ENCODE measurements around the gene PXK.
A peak's percentile ranks its signal among the peaks of the same experiment; 100 is the strongest.

Gene PXK

GRCh38 chr3:58333206-58334012 lies 717 bp downstream of the PXK start:
- DNase-seq: peak; percentile 46
- H3K79me2 ChIP-seq (ENCODE audit: low read length): peaks cover 19% of the 10 kb centered on the region
- no peaks in the 10 kb centered on the region for H3K27me3 ChIP-seq (replicated peaks; ENCODE audit: insufficient read depth, low read length)
- H3K9me2 ChIP-seq (replicated peaks; ENCODE audit: insufficient read depth, low read length): no peaks in the 10 kb centered on the region
- no peak overlapping the region for H3K27ac ChIP-seq (ENCODE audit: low read length)
- H3K4me3 ChIP-seq (ENCODE audit: low read length): peak overlapping the region; percentile 89
- H3K4me2 ChIP-seq (ENCODE audit: low read depth, low read length): peak overlapping the region; percentile 94
- no peaks in the 10 kb centered on the region for H3F3A ChIP-seq (ENCODE audit: insufficient read depth, low read length)
- H3K9me3 ChIP-seq (replicated peaks; ENCODE audit: insufficient read depth, low read length): no peaks in the 10 kb centered on the region
- TF ChIP-seq CTCF (IDR thresholded peaks at IDR 0.05; ENCODE audit: low read length) (peak; percentile 24; the same call in 1 of the 2 replicates), EZH2 (optimal IDR thresholded peaks at IDR 0.05; ENCODE audit: low read depth, low read length) (no peak), EZH2phosphoT487 (IDR thresholded peaks at IDR 0.05; ENCODE audit: low read length) (no peak)
- no peaks in the 10 kb centered on the region for H4K20me1 ChIP-seq (ENCODE audit: insufficient read depth, low read length)
- peak overlapping the region; percentile 58; the same call in 1 of the 2 replicates for H3K9ac ChIP-seq (ENCODE audit: low read length)
- peaks cover 6% of the 10 kb centered on the region; the same call in 1 of the 2 replicates for H3K4me1 ChIP-seq (ENCODE audit: low read length)
- H3K36me3 ChIP-seq (replicated peaks; ENCODE audit: insufficient read depth, low read length): no peaks in the 10 kb centered on the region
- H2AFZ ChIP-seq (ENCODE audit: low read length): peak overlapping the region; percentile 93

- H3K9me2 ChIP-seq (replicated peaks; ENCODE audit: insufficient read depth, low read length): no peaks in the 10 kb centered on the region
- no peaks in the 10 kb centered on the region for H3K36me3 ChIP-seq (replicated peaks; ENCODE audit: insufficient read depth, low read length)
- no peaks in the 10 kb centered on the region for H4K20me1 ChIP-seq (ENCODE audit: insufficient read depth, low read length)
- no peaks in the 10 kb centered on the region for H3K27me3 ChIP-seq (replicated peaks; ENCODE audit: insufficient read depth, low read length)
- H3K4me2 ChIP-seq (ENCODE audit: low read depth, low read length): peak overlapping the region; percentile 94
- no peaks in the 10 kb centered on the region for H3K9me3 ChIP-seq (replicated peaks; ENCODE audit: insufficient read depth, low read length)
- 0 out of 2 replicates have a peak overlapping the region, but pooled peaks have one; percentile 93 for H2AFZ ChIP-seq (ENCODE audit: low read length)
- no peaks in the 10 kb centered on the region for H3F3A ChIP-seq (ENCODE audit: insufficient read depth, low read length)
- peaks cover 19% of the 10 kb centered on the region for H3K79me2 ChIP-seq (ENCODE audit: low read length)
- peak overlapping the region; percentile 58; the same call in 1 of the 2 replicates for H3K9ac ChIP-seq (ENCODE audit: low read length)
- no peak overlapping the region for H3K27ac ChIP-seq (ENCODE audit: low read length)
- TF ChIP-seq EZH2phosphoT487 (IDR thresholded peaks at IDR 0.05; ENCODE audit: low read length) (no peak), EZH2 (optimal IDR thresholded peaks at IDR 0.05; ENCODE audit: low read depth, low read length) (no peak), CTCF (IDR thresholded peaks at IDR 0.05; ENCODE audit: low read length) (no peak)
- H3K4me3 ChIP-seq (ENCODE audit: low read length): peak overlapping the region; percentile 89
- peaks cover 6% of the 10 kb centered on the region; the same call in 1 of the 2 replicates for H3K4me1 ChIP-seq (ENCODE audit: low read length)
- no peak for DNase-seq
Observed at GRCh38 chr3:58334013-58334321, 1.3 kb downstream of the PXK start.

- Histone ChIP-seq H3K9me2 (replicated peaks; ENCODE audit: insufficient read depth, low read length) (no peaks in the 10 kb centered on the region), H2AFZ (ENCODE audit: low read length) (no peak overlapping the region), H3K27ac (ENCODE audit: low read length) (no peak overlapping the region), H3K9me3 (replicated peaks; ENCODE audit: insufficient read depth, low read length) (no peaks in the 10 kb centered on the region), H4K20me1 (ENCODE audit: insufficient read depth, low read length) (no peaks in the 10 kb centered on the region), H3K4me1 (ENCODE audit: low read length) (peaks cover 6% of the 10 kb centered on the region; the same call in 1 of the 2 replicates), H3K27me3 (replicated peaks; ENCODE audit: insufficient read depth, low read length) (no peaks in the 10 kb centered on the region), H3K4me3 (ENCODE audit: low read length) (no peak overlapping the region), H3K79me2 (ENCODE audit: low read length) (peaks cover 19% of the 10 kb centered on the region), H3K9ac (ENCODE audit: low read length) (no peak overlapping the region), H3F3A (ENCODE audit: insufficient read depth, low read length) (no peaks in the 10 kb centered on the region), H3K36me3 (replicated peaks; ENCODE audit: insufficient read depth, low read length) (no peaks in the 10 kb centered on the region), H3K4me2 (ENCODE audit: low read depth, low read length) (0 out of 2 replicates have a peak overlapping the region, but pooled peaks have one; percentile 94)
- DNase-seq: no peak
- no peak for TF ChIP-seq CTCF (IDR thresholded peaks at IDR 0.05; ENCODE audit: low read length)
- no peak for TF ChIP-seq EZH2phosphoT487 (IDR thresholded peaks at IDR 0.05; ENCODE audit: low read length)
- no peak for TF ChIP-seq EZH2 (optimal IDR thresholded peaks at IDR 0.05; ENCODE audit: low read depth, low read length)
Observed at GRCh38 chr3:58334506-58334884, 1.8 kb downstream of the PXK start.
